Urothelium cell line (cell line): Measurements from ENCODE around the gene SEPTIN12.
A peak's percentile ranks its signal among the peaks of the same experiment; 100 is the strongest.

Experiments
- DNase-seq: peaks from one replicate; pipeline ENCODE4 v3.0.0; 2011; ENCODE audit warnings: low spot score, mixed read lengths
- FAIRE-seq: peaks from 2 replicates; lab custom pipeline; 2011; peaks lifted over from hg19 to GRCh38; lab: Jason Lieb, UNC

The SEPTIN12 gene, protein sequence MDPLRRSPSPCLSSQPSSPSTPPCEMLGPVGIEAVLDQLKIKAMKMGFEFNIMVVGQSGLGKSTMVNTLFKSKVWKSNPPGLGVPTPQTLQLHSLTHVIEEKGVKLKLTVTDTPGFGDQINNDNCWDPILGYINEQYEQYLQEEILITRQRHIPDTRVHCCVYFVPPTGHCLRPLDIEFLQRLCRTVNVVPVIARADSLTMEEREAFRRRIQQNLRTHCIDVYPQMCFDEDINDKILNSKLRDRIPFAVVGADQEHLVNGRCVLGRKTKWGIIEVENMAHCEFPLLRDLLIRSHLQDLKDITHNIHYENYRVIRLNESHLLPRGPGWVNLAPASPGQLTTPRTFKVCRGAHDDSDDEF

DNA sequence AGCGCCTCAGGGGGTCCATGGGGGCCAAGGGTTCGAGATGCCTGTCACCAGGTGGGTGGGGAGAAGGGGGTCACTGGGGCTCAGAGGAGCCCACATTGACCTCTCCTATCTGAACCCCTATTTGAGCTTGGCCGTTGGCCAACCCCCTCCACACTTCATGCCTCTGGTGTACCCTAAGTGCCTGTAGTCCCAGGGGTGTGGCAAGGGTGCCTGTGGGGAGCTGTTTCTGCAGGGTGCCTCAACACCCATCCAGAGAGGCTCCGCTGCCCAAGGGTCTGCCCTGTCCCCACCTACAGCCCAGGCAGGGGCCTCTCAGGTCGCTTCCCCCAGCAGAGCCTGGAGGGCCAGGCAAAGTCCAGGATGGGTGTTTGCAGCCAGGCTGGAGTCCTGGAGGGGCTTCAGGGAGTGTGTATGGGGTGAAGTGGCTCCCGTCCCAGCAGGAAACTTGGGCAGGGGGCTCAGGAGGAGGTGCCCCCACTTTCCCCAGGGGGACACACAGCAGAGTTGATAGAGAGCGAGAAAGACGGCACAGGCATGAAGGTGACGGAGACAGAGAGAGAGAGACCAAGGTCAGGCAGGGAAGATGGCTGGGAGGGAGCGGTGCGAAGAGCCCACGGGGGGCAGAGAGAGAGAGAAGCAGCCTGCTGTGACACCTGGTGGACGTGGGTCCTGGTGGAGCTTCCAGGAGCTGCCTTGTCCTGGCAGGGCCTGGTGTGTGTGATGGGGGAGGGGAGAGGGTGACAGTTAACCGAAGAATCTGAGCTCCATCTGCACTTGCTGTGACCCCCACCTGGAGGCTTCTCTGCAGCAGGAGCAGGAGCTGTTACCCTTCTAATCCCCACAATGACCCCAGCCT is at the start of gene SEPTIN12:
Gene SEPTIN12, minus strand, starts transcription at position 719 of the 856 bp plus-strand sequence. Its CDS starts 700 bp downstream, at position 19.
- DNase-seq = no peak
- no peak for FAIRE-seq

DNA sequence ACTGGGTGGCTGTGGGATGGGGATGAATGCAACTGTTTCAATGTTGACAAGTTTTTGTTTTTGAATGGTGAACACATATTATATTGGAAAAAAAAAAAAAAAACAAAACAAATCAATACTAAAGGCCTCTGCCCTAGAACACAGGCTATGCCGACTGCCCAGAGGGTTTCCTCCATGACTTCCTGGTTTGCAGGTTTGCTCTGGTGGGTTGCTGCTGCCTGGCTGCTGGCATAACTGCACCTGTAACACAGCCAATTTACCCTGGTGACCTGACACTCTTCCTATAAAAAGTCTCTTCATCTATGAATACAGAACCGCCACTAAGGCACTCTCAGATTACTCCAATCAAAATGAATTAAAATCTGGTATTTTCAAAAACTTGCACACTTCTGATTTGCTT is 48.6 kb upstream of the SEPTIN12 start:
- no peak for FAIRE-seq
- DNase-seq = no peak

DNA sequence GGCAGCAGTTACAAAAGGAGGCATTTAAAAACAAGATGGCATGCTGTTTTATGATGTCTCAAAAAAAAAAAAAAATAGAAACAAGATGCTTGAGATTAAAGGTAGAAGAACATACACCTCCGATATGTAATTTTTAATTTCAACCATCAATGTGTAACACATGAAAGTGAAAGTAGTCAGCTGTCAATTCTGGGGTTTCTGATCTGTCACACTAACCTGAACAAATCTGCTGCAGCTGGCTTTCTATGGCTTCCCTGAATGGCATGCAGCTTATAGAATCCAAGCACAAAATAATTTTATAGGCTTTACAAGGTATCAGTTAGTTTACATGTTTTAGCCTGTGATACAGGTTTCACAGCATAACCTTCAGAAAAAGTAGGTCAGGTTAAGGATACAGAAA is 45.4 kb upstream of the SEPTIN12 start:
- DNase-seq = no peak
- FAIRE-seq = no peak

DNA sequence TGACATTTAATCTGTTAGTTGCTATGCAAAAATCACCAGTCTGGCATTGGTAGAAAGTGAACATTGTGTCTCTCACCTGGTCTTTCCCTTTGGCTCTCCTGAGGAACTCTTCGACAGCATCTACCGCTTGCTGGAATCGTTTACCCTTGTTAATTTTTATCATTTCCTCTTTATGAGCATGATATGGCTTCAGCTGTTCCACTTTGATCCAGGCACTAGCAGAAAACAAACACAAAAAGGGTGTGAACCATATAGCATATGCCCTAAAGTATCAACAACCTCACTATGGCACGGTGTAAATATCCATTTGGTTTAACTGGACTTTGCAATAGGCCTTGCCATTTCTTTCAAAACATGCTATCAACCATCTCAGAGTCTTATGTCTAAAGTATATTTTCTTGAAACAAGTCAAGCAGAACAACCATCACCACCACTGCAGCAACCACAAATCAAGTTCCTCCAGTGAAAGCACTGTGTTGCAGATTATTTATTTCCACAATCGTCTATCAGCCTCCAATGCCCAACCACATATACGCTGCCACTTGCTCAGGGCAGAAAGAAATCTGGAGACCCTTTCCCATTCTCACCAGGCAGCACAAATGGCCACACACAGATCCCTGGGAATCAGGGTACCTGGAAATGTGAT is 44.7 kb upstream of the SEPTIN12 start:
- DNase-seq (no peak), FAIRE-seq (no peak)

DNA sequence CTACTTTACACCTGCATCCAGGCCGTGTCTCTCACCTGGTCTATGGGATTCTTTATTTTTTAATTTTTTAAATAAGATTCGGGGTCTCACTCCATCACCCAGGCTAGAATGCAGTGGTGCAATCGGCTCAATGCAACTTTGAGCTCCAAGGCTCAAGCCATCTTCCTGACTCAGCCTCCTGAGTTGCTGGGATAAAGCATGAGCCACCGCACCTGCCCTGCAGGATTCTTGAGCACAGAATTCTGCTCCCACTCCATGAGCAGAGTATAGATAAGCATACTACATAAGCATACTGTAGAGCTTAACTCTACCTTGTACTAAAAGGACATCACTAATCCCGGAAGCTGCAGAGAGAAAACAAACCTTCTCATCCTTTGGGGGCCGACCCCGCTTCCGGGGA is 43.5 kb upstream of the SEPTIN12 start:
- no peak for FAIRE-seq

DNA sequence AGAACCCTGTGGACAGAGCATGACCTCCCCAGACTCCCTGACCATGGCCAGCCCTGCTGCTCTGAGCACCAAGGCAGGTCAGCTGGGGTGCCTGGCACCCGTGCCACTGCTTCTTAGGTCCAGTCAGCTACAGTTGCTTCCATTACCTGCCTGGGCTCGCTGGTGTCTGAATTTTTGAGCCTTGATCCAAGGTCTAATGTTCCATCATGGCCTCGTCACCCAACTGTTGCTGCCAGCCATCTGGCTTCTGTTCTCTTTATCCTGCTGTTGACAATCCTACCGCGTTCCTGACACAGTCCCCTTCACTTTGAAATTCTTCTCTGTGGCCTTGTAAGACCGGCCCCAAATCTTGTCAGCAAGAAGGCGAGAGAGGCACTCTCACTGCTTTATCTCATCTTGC is 42.3 kb upstream of the SEPTIN12 start:
- FAIRE-seq (no peak), DNase-seq (no peak)

More for the DNA sequence above, 43.5 kb upstream of the SEPTIN12 start:
- DNase-seq = no peak

DNA sequence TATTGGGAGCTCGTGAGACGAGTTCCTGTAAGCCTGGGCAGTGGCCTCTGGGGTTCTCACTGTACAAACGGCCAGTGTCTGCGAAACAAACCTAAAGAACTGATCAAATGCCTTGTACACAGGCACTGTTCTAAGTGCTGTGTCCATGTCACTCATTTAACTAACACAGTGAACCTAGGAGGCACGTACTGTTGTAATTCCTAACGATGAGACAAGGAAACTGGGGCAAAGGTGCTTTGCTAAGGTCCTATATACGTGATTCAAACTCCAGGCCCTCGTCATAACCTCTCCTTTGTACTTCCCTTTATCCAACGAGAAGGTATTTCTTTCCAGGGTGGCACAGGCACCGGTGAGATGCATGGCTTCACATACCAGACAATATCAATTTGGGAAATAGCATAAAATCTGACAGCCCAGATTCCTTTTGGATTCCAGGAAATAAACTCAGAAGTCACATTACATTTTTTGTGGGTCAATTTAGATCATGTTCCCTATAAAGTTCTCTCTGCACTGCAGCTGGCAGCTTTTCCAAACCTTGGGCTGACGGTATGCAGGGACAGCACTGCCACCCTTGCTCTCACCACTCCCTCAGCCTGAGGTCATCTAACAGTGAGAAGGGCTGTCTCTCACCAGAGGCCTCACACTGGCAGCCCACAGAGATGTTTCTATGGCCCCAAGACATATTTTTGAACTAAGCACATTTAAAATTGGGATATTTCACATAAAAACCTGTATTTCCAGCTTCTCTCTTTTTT is 40.6 kb upstream of the SEPTIN12 start:
- no peak for DNase-seq
- FAIRE-seq = no peak

DNA sequence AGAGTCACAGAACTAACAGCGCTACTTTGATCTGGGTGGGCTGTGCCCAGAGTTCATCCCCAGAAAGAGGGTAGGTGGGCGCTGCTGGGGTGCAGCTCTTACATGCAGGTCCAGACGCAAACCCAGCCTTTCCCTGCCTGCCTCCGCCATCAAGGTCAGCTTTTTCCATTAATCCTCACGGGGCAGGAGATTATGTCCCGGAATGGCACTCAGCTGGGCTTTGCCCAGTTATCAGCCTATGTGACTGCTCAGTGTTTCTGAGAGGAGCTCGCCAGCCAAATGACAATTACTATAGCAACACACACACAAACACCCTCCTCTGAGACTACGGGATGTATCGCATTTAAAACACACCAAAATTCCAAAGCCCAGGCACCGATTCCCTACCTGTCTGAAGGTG is 38.8 kb upstream of the SEPTIN12 start:
- FAIRE-seq = no peak
- no peak for DNase-seq

DNA sequence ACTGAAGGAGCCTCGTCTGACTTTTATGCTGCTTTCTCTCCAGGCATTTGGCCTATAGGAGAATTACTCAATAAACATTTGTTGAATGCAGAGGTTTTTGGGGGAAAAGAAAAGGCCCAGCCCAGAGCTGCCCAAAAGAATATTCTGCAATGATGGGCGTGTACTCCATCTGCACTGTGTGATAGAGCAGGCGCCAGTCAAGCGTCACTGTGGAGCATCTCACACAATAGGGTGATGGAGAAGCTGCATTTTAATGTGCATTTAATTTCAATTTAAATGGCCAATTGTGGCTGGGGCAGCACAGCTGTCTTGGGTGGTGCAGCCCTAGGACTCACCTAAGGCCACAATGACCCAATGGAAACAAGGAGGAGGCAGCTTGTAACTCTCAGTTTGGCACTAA is 38.4 kb upstream of the SEPTIN12 start:
- FAIRE-seq = no peak
- DNase-seq = no peak

DNA sequence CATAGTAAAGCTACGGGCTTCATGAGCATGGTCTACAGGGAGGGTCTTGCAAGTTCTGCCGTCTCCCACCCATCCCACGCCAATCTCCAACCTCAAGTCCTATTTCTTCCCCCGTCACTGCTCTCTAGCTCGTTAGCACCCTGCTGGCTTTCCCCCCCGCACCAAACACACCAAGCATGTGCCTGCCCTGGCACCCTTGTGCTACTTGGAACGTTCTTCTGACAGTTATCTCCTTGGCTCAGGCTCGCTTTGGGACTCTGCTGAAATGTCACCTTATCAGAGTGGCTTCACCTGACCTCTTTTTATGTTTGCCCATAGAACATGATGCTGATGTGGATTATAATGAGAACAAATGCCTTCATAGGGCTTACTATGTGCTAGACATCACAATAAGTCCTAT is 37.1 kb upstream of the SEPTIN12 start:
- DNase-seq = no peak
- FAIRE-seq = peak; percentile 40

DNA sequence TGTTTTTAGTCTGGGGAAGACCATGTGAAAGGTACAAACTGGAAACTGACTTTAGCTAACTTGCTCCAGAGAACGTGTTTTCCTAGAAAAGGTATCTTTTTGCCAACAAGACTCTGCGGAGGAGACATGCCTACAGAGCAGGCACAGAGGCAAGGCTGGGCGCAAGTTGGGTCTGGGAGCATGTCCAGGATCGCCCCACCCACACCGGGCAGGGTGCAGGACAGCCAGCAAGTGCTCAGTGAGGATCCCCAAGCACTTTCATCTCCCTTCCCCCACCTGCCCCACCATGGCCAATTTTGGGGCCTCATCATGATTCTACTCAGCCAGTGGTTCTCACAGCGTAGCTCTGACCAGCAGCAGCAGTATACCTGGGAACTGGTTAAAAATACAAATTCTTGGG is 32.5 kb upstream of the SEPTIN12 start:
- FAIRE-seq (no peak), DNase-seq (no peak)

DNA sequence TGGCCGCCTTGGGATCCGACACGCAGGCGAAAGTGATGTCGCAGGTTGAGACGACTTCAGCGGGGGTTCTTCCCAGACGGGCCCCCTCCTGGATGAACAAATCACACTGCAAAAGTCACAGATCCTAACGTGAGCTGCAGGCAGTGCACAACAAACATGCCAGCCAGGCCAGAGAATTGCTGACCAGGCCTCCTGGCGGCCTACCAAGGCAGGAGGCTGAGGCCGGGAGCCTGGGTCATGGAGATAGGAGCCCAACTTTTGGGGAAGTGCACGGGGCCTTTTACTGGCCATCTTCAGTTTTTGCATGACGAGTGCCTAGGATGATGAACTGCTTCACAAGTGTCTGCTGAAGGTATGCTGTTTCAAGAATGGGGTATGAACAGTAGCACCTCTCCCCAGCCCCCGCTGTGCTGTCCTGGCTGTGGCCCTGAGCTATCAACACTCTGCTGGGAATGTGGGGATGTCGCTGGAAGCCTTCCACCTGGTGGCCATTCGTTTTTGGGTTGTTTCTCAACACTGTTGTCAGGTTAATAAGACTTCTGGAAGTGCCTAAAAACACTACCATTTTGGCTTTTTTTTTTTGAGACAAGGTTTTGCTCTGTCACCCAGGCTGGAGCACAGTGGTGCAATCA is 26.5 kb upstream of the SEPTIN12 start:
- DNase-seq (no peak), FAIRE-seq (no peak)

DNA sequence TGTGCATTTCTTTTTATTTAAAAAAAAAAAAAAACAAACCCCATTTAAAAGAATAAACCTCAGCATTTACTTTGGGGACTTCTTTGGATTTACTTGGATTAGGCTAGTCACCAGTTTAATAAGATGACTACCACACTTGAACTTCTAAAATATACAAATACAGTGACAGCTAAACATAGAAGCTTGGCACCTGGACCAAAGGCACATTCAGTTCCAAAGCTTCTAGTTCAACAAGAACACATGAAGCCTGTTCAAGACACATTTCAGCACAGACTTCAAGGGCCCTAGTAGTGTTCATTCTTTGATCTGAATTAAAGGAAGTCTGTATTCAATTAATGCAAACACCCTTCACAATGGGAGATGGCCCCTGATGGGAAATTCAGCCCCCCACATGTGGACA is 25.9 kb upstream of the SEPTIN12 start:
- FAIRE-seq (no peak), DNase-seq (no peak)

DNA sequence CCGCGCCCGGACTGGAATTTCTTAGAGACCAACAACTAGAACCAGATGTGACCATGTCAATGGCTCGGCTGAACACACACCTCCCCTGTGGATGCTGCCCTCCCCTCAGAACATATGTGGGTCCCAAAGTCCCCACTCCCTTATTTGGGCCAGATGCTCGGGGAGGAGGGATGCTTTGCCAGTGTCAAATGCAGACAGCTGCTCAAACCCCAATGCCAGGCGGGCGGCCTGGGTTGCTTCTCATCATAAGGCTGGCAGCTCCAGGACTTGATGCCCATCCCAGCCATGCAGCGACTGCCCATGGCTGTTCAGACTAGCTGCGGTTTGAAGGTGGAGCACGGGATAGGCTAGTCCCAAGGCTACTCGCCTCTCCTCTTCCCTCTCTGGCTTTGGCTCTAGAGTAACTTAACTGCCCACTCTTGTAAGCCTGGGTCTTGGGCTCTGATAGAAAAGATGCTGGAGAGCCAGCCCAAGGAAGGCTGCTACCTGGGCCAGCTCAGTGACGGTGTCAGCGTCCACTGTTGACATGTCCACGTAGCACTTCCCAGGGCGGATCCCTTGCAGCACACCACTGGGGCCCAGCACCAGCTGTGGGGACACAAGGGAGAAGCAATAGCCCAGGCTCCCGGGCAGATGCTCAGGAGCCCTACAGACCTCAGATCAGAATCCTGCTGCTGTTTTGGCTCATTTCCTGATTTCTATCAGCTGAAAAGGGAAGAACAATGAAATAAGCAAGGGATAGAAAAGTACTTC is 25.3 kb upstream of the SEPTIN12 start:
- FAIRE-seq = no peak
- no peak for DNase-seq

DNA sequence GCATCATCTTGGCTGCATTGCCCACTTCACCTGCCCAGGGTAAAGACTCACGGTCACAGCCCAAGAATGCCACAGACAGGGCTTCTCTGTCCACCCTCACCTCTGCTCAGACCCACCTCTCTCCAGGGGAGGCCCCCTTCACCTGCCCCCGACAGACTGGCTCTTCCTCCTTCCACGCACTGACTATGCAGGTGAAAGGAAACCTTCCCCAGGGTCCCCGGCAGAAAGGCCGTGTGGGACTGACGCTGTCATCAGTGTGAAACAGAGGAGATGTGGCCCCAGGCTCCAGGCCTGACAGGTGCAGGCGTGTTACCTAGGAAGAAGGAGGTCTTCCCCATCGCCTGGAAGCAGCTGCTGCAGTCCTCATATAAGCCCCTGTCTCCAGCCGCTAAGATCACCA is 23.6 kb upstream of the SEPTIN12 start:
- FAIRE-seq (no peak), DNase-seq (no peak)

DNA sequence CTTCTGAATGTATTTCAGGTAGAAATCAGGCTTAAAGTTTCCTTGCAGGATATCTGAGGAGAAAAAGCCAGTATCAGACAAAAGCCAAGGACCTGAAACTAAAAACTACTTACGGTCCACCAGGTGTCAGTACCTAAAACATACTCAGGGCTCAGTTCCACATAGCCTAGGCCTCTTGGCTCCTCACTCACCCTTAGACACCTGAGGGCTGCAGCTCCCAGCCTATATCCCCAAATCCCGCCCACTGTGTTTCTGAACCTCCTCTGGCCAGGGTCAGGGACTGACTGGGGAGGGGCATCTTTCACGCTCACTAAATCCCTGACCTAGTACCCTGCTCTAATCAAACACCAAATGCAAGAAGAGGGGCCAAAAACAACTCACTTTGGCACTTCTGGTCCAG is 23.1 kb upstream of the SEPTIN12 start:
- no peak for DNase-seq
- FAIRE-seq = no peak

DNA sequence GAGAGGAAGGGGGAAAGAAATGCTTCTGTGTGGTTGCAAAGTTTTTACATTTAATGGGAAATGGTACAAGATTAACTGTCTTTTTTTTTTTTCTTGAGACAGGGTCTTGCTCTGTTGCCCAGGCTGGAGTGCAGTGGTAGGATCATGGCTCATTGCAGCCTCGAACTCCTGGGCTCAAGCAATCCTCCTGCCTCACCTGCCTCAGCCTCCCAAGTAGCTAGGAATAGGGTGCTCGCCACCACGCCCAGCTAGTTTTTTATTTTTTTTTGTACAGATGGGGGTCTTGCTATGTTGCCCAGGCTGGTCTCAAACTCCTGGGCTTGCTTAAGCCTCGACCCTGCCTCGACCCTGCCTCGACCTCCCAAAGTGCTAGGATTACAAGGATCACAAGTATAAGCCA is 18.1 kb upstream of the SEPTIN12 start:
- DNase-seq (no peak), FAIRE-seq (no peak)

DNA sequence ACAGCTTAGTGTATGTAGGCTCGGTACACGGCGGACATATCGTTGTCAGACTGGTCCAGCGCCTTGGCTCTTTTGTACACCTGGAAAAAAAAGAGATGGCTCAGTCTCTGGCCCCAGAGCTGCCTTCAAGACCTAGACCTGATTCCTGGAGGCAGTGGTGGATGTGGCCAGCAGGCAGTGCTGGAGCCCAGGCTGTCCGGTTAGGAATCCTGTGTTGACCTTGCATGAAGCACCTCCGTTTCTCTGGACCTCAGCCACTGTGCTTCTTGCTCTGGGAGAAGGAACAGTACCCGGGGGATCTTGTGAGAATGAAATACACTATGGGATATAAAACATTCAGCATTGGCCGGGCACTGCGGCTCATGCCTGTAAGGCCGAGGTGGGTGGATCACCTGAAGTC is 17.1 kb upstream of the SEPTIN12 start:
- DNase-seq = no peak

DNA sequence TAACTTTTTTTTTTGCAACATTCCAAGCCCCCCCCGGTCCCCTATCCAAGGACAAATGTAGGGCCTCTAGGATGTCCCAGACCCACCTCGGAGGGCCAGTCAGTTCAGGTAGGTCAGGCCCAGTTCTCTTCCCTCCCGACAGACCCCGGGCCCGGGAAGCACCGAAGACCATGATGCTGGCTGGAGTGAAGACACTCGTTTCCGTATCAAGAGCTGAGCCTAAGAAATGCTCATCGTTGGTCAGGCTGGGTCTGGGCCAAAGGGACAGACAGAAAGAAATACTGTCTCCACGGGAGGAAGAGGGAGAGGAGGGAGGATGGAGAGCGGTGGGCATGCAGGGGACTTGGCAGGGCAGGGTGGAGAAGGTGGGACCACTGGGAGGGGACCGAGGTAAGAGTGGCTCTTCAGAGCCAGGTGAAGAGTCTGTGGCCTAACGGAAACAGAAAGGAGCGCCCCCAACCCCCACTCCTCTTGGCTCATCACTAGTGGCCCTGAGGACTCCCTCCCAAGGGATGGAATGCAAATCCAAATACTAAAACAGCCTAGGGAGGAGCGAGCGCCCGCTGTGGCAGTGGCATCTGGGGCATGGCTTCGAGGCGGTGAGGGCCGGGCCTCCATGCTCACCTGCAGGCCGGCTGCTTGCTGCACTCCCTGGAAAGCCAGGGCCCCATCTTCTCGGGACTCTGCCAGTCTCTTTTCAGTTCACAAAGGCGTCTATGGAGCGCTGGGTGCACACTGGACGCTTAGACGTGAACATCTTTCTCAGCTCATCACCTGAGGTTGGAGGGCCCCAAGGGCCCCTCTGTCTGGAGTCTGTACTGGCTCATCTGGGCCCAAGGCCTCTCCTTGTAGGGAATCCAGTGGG is 16.0 kb upstream of the SEPTIN12 start:
- DNase-seq = no peak
- FAIRE-seq = no peak

More for the DNA sequence above, 17.1 kb upstream of the SEPTIN12 start:
- no peak for FAIRE-seq
